HG02588 (cell line): Measurements from ENCODE around the gene CBS.
A peak's percentile ranks its signal among the peaks of the same experiment; 100 is the strongest.
"Not testable (repeated sequence)": the region's sequence is repeated elsewhere in the genome, so short reads cannot be mapped to it uniquely, and the experiment has no call there.

ENCODE experiments used
- ATAC-seq: cut with Tn5 transposase; IDR thresholded peaks from one replicate; pipeline ENCODE4 v1.9.1; 2021; ENCODE audit warnings: mild to moderate bottlenecking, moderate library complexity; ENCODE audit not compliant: unreplicated experiment

CBS gene

GRCh38 chr21:43075170-43076022 is at the start of gene CBS:
Gene CBS (minus strand): TSS chr21:43075835. CDS start chr21:43072193, 3,642 bp downstream.
- ATAC-seq: not testable (repeated sequence)

GRCh38 chr21:43115956-43116355 is 40.3 kb upstream of the CBS start:
- ATAC-seq: not testable (repeated sequence)

- not testable (repeated sequence) for ATAC-seq
Observed at GRCh38 chr21:43114483-43114882, 38.8 kb upstream of the CBS start.

- not testable (repeated sequence) for ATAC-seq
Observed at GRCh38 chr21:43109006-43109405, 33.4 kb upstream of the CBS start.

GRCh38 chr21:43108177-43108576 is 32.5 kb upstream of the CBS start:
- ATAC-seq: not testable (repeated sequence)

- not testable (repeated sequence) for ATAC-seq
Observed at GRCh38 chr21:43107794-43108137, 32.1 kb upstream of the CBS start.

GRCh38 chr21:43106965-43107793 is 31.5 kb upstream of the CBS start, which contains the start of gene U2AF1:
Gene U2AF1 (minus strand): TSS chr21:43107570. CDS start chr21:43107494, 76 bp downstream.
- ATAC-seq: peak; percentile 78

GRCh38 chr21:43104642-43105041 is 29.0 kb upstream of the CBS start:
- ATAC-seq: not testable (repeated sequence)

GRCh38 chr21:43102281-43102680 is 26.6 kb upstream of the CBS start:
- not testable (repeated sequence) for ATAC-seq

GRCh38 chr21:43101676-43102075 is 26.0 kb upstream of the CBS start:
- not testable (repeated sequence) for ATAC-seq

GRCh38 chr21:43101000-43101399 is 25.4 kb upstream of the CBS start:
- ATAC-seq: not testable (repeated sequence)

- not testable (repeated sequence) for ATAC-seq
Observed at GRCh38 chr21:43091979-43092614, 16.5 kb upstream of the CBS start.

GRCh38 chr21:43090947-43091346 is 15.3 kb upstream of the CBS start:
- not testable (repeated sequence) for ATAC-seq

GRCh38 chr21:43089463-43089862 is 13.8 kb upstream of the CBS start:
- ATAC-seq: not testable (repeated sequence)

- not testable (repeated sequence) for ATAC-seq
Observed at GRCh38 chr21:43082587-43083300, 7.1 kb upstream of the CBS start.

- not testable (repeated sequence) for ATAC-seq
Observed at GRCh38 chr21:43076643-43077042, 1.0 kb upstream of the CBS start.

GRCh38 chr21:43076023-43076637 is 495 bp upstream of the CBS start:
- ATAC-seq: not testable (repeated sequence)

- not testable (repeated sequence) for ATAC-seq
Observed at GRCh38 chr21:43074401-43075169, 1.1 kb downstream of the CBS start.

- not testable (repeated sequence) for ATAC-seq
Observed at GRCh38 chr21:43072742-43073141, 2.9 kb downstream of the CBS start.
